GM21360 (cell line): ENCODE data around the gene CHML.

ENCODE experiments used
- ATAC-seq: cut with Tn5 transposase; IDR thresholded peaks from one replicate; pipeline ENCODE4 v1.9.1; 2021; ENCODE audit warnings: mild to moderate bottlenecking, moderate library complexity; ENCODE audit not compliant: unreplicated experiment

CHML gene

GRCh38 chr1:241646201-241646600 lies 6.0 kb upstream of the CHML start:
- ATAC-seq = no peak

GRCh38 chr1:241645199-241645598 lies 5.0 kb upstream of the CHML start:
- ATAC-seq = no peak

GRCh38 chr1:241644259-241644658 lies 4.1 kb upstream of the CHML start:
- ATAC-seq = no peak

GRCh38 chr1:241642593-241642944 lies 2.4 kb upstream of the CHML start:
- no peak for ATAC-seq

- ATAC-seq = no peak
Observed at GRCh38 chr1:241641773-241642592, 1.8 kb upstream of the CHML start.

GRCh38 chr1:241640867-241641622 lies 876 bp upstream of the CHML start:
- ATAC-seq = no peak

- peak; percentile 44 for ATAC-seq
Observed at GRCh38 chr1:241639623-241640148, 483 bp downstream of the CHML start.

GRCh38 chr1:241638909-241639622 lies 1.1 kb downstream of the CHML start:
- ATAC-seq = no peak

- no peak for ATAC-seq
Observed at GRCh38 chr1:241638099-241638682, 2.0 kb downstream of the CHML start.

- no peak for ATAC-seq
Observed at GRCh38 chr1:241637604-241638003, 2.6 kb downstream of the CHML start.

GRCh38 chr1:241637046-241637590 lies 3.1 kb downstream of the CHML start:
- no peak for ATAC-seq

GRCh38 chr1:241636291-241636690 lies 3.9 kb downstream of the CHML start:
- no peak for ATAC-seq

GRCh38 chr1:241635556-241636152 lies 4.5 kb downstream of the CHML start:
- ATAC-seq = no peak

- ATAC-seq = no peak
Observed at GRCh38 chr1:241632987-241633386, 7.2 kb downstream of the CHML start.

- ATAC-seq = no peak
Observed at GRCh38 chr1:241631674-241632073, 8.5 kb downstream of the CHML start.

GRCh38 chr1:241630899-241631298 lies 9.3 kb downstream of the CHML start:
- ATAC-seq = no peak

GRCh38 chr1:241630476-241630875 lies 9.7 kb downstream of the CHML start:
- ATAC-seq = no peak

- ATAC-seq = no peak
Observed at GRCh38 chr1:241630005-241630404, 10.2 kb downstream of the CHML start.

- ATAC-seq = peak; percentile 79
Observed at GRCh38 chr1:241627453-241628259, 12.5 kb downstream of the CHML start.

GRCh38 chr1:241624935-241625334 lies 15.2 kb downstream of the CHML start:
- no peak for ATAC-seq
